Coronary artery (tissue), 2 donors: ENCODE results near the gene UNC50.

Experiments
- DNase-seq: peaks from one replicate; pipeline ENCODE4 v3.0.0-alpha.2; 2017; ENCODE audit warnings: low spot score
- H3K27ac ChIP-seq, 2 donors: fragments of 200-600 bp; sonication (generic); one replicate each; pipeline ENCODE4 v1.5.1; 2016 to 2019
- H3K4me3 ChIP-seq: fragments of 200-600 bp; sonication (generic); 2 replicates; pipeline ENCODE4 v1.5.1; 2016; ENCODE audit warnings: mild to moderate bottlenecking, moderate library complexity
- CTCF ChIP-seq: fragments of 200-600 bp; sonication (generic); IDR thresholded peaks from one replicate; pipeline ENCODE4 v1.5.1; 2019; ENCODE audit warnings: antibody characterized with exemption

UNC50 gene

GRCh38 chr2:98576666-98577312 is 31.6 kb upstream of the UNC50 start:
- no peak overlapping the region for H3K4me3 ChIP-seq
- H3K27ac ChIP-seq = no peak overlapping the region
- DNase-seq = peak; percentile 43
- no peak for TF ChIP-seq CTCF

GRCh38 chr2:98577313-98577712 is 31.1 kb upstream of the UNC50 start:
- DNase-seq = peak; percentile 2
- no peak overlapping the region for H3K27ac ChIP-seq
- no peak for TF ChIP-seq CTCF
- no peak overlapping the region for H3K4me3 ChIP-seq

DNA sequence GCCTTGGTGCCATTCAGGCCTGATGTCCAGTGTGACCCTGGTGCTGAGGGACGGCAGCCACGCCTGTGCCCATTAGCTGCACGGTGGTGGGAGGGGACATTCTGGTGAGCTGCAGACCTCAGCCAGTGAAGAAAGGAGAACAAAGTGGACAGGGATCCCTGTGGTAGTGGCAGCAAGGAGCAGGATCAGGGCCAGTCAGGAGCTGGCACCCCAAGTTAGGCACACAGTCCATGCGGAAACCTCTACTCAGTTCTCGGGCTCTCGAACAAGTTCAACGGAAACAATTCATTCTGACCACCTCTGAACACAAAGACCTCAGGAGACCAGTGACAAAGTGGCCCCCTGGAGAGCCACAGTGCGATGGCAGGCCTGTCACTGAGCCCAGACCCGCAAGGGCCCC is 30.2 kb upstream of the UNC50 start:
- no peak overlapping the region for H3K27ac ChIP-seq
- TF ChIP-seq CTCF = no peak
- no peak overlapping the region for H3K4me3 ChIP-seq
- no peak for DNase-seq

GRCh38 chr2:98579926-98580325 is 28.5 kb upstream of the UNC50 start:
- no peak overlapping the region for H3K4me3 ChIP-seq
- no peak for TF ChIP-seq CTCF
- H3K27ac ChIP-seq = no peak overlapping the region
- DNase-seq = peak; percentile 55

DNA sequence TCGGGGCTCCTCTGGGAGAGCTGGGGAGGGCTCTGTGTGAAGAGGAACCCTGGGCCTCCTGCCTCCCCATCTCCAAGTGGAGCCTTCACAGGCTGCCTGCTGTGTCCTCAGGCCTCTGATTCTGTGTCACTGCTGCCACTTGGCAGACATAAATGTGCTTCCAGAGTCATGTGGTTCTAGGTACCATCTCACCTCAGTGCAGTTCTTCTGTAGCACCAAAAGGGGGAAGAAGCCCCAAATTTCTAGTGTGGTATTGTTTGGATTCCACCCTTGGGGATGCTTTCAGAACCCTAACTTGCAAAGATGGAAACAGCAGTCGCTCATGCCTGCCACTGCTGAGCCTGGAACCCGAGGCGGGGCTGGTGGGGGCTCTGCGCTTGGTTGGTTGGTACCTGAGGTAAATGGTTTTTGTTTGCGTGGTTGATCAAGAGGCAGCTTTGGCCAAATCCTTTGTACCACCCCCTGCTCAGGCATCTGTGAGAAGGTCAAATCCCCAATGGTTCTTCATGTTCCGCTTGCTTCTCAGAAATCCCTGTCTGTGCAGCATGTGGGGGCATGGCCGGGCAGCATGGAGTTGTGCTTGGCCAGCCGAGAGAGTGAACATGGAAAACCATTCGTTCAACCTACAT is 27.6 kb upstream of the UNC50 start:
- no peak for TF ChIP-seq CTCF
- peak; percentile 60 for DNase-seq
- Histone ChIP-seq H3K4me3 (no peak overlapping the region), H3K27ac (no peak overlapping the region)

- no peak for TF ChIP-seq CTCF
- DNase-seq = no peak
- H3K4me3 ChIP-seq = no peak overlapping the region
- H3K27ac ChIP-seq = no peak overlapping the region
Measured at GRCh38 chr2:98582523-98582922, 25.9 kb upstream of the UNC50 start.

DNA sequence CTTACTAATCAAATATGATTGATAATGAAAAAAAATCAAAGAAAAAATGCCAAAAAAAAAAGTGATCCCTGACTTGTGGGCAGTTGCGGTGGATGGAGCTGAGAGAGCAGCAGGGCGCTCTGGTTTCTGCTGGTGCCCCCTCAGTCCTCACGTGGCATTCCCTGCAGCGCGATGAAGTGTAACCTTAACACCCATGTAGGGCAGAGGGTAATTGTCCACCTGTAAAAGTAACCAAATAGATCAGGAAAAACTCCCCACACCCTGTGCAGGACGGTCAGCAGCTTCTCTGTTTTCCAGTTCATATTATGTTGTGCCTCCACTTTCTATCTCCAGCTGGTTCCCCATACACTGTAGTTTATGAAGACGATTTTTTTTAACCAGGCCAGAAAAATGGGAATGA is 25.1 kb upstream of the UNC50 start:
- H3K27ac ChIP-seq = no peak overlapping the region
- H3K4me3 ChIP-seq = no peak overlapping the region
- TF ChIP-seq CTCF = no peak
- no peak for DNase-seq
